ENCODE data around the gene GSTA1.
"Not testable (repeated sequence)": the region's sequence is repeated elsewhere in the genome, so short reads cannot be mapped to it uniquely, and the experiment has no call there.

Gene GSTA1

DNA sequence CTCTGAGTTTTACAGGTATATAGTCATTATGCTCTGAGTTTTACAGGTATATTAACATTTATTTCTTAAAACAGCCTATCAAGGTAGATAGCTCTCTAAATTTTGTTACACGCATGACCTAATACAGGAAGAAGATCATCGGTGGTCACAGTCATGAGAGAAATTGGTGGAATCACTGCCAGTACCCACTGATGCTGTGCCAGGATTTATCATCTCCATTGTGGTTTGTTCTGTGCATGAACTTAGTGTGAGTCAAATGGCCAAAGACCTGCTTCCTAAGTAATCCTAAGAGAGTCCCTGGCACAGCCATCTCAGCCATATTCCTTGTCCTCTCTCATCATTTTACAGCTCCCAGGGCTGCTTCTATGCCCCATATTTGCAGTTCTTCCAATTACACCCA lies 50.5 kb downstream of the GSTA1 start:
- H3K9ac ChIP-seq (ENCODE audit: low read depth, low read length), result not testable (repeated sequence)

GRCh38 chr6:52752310-52752709 lies 51.3 kb downstream of the GSTA1 start:
- Histone ChIP-seq H3K36me3 (ENCODE audit: insufficient read depth, low read length) (no peaks in the 10 kb centered on the region), H3K9ac (ENCODE audit: low read depth, low read length) (no peak overlapping the region), H3K4me1 (ENCODE audit: insufficient read depth, low read length) (peaks cover 5% of the 10 kb centered on the region; the same call in 1 of the 2 replicates), H3K9me3 (ENCODE audit: control insufficient read depth, insufficient read depth, low read length) (no peaks in the 10 kb centered on the region)

More for the DNA sequence above, 50.5 kb downstream of the GSTA1 start:
- not testable (repeated sequence) for H3K36me3 ChIP-seq (ENCODE audit: insufficient read depth, low read length); H3K4me1 ChIP-seq (ENCODE audit: insufficient read depth, low read length); H3K9me3 ChIP-seq (ENCODE audit: control insufficient read depth, insufficient read depth, low read length)

GRCh38 chr6:52749556-52750152 lies 54.0 kb downstream of the GSTA1 start:
- H3K9me3 ChIP-seq (ENCODE audit: control insufficient read depth, insufficient read depth, low read length), result no peaks in the 10 kb centered on the region
- no peaks in the 10 kb centered on the region for H3K36me3 ChIP-seq (ENCODE audit: insufficient read depth, low read length)
- H3K9ac ChIP-seq (ENCODE audit: low read depth, low read length), result no peak overlapping the region
- H3K4me1 ChIP-seq (ENCODE audit: insufficient read depth, low read length), result peaks cover 5% of the 10 kb centered on the region; the same call in 1 of the 2 replicates

DNA sequence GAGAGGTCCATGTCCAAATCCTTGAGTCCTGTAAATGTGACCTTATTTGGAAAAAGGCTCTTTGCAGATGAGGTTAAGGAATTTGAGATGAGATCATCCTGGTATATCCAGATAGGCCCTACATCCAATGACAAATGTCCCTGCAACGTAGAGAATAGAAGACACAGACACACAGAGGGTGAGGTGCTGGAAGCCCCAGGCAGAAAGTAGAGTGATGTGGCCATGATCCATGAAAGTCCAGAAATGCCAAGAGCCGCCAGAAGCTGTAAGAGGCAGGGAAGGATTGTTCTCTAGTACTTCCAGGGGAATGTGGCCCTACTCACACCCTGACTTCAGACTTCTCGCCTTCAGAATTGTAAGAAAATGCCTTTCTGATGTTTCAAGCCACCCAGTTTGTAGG lies 56.3 kb downstream of the GSTA1 start:
- H3K9ac ChIP-seq (ENCODE audit: low read depth, low read length); H3K4me1 ChIP-seq (ENCODE audit: insufficient read depth, low read length); H3K36me3 ChIP-seq (ENCODE audit: insufficient read depth, low read length); H3K9me3 ChIP-seq (ENCODE audit: control insufficient read depth, insufficient read depth, low read length): not testable (repeated sequence)

DNA sequence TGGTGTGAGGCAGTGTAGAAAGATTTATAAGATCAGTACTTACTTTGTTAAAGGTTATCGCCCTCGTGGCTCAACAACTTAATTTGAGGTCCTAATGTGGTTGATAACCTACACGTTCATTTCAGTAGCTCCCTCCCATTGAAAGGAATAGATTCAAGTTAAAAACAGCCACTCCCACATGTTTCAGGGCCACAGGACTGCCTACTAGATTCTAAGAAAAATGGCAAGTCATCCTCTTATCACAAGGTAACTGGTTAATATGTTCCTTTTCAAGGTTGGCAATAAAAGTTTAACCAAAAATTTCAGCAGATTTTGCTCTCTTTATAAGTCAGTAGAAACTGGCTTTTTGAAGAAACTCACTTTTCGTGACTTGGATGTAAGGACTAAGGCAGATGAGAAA lies 57.4 kb downstream of the GSTA1 start:
- Histone ChIP-seq H3K4me1 (ENCODE audit: insufficient read depth, low read length) (peaks cover 5% of the 10 kb centered on the region; the same call in 1 of the 2 replicates), H3K9ac (ENCODE audit: low read depth, low read length) (no peak overlapping the region), H3K36me3 (ENCODE audit: insufficient read depth, low read length) (no peaks in the 10 kb centered on the region), H3K9me3 (ENCODE audit: control insufficient read depth, insufficient read depth, low read length) (no peaks in the 10 kb centered on the region)

DNA sequence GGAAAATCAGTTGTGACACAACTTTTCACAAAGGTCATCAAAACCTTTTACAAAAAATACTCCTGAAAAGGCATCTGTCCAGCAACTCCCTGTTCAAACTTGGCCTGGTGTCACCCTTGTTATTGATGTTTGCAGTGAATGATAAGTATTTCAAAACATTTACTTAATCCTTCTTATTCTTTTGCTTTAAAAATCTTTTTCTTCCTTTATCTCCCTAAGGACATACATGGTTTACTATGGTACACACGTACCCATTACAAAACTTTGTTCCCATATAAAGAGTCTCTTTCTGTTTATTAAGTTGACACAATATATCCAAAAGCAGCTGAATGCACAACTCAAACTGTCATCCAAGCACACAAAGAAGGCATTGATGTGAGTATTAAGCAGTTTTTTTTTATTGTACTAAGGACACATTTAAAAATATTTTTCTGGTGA lies 57.8 kb downstream of the GSTA1 start:
- H3K36me3 ChIP-seq (ENCODE audit: insufficient read depth, low read length), result no peaks in the 10 kb centered on the region
- H3K9me3 ChIP-seq (ENCODE audit: control insufficient read depth, insufficient read depth, low read length), result no peaks in the 10 kb centered on the region
- no peak overlapping the region for H3K9ac ChIP-seq (ENCODE audit: low read depth, low read length)
- peaks cover 5% of the 10 kb centered on the region; the same call in 1 of the 2 replicates for H3K4me1 ChIP-seq (ENCODE audit: insufficient read depth, low read length)

DNA sequence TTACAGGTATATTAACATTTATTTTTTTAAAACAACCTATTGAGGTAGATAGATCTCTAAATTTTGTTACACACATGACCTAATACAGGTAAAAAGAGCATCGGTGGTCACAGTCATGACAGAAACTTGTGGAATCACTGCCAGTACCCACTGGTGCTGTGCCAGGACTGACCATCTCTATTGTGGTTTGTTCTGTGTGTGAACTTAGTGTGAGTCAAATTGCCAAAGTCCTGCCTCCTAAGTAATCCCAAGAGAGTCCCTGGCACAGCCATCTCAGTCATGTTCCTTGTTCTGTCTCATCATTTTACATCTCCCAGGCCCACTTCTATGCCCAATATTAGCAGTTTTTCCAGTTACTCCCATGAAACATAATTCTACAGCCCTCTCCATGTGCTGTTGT lies 61.7 kb downstream of the GSTA1 start:
- no peaks in the 10 kb centered on the region for H3K9me3 ChIP-seq (ENCODE audit: control insufficient read depth, insufficient read depth, low read length)
- H3K4me1 ChIP-seq (ENCODE audit: insufficient read depth, low read length), result no peaks in the 10 kb centered on the region

More for the DNA sequence above, 61.7 kb downstream of the GSTA1 start:
- Histone ChIP-seq H3K36me3 (ENCODE audit: insufficient read depth, low read length) (no peaks in the 10 kb centered on the region), H3K9ac (ENCODE audit: low read depth, low read length) (no peak overlapping the region)
